ENCODE data around the gene TGFBRAP1.
A peak's percentile ranks its signal among the peaks of the same experiment; 100 is the strongest.

The TGFBRAP1 gene

GRCh38 chr2:105308382-105309146 is 21.0 kb downstream of the TGFBRAP1 start:
- no peak overlapping the region for H3K4me3 ChIP-seq (replicated peaks; ENCODE audit: insufficient read depth, low read length)
- 0 out of 2 replicates have a peak overlapping the region, but pooled peaks have one; percentile 28 for H3K27ac ChIP-seq (replicated peaks)
- H3K27me3 ChIP-seq (ENCODE audit: insufficient read depth, poor library complexity, severe bottlenecking) = no peaks in the 10 kb centered on the region
- TF ChIP-seq POLR2AphosphoS5 (IDR thresholded peaks at IDR 0.05; ENCODE audit: low read depth) = no peak
- DNase-seq (ENCODE audit: low read depth in 1 of 2, low spot score in 1 of 2) = no peak

- H3K4me3 ChIP-seq (replicated peaks; ENCODE audit: insufficient read depth, low read length) = no peak overlapping the region
- no peak overlapping the region for H3K27ac ChIP-seq (replicated peaks)
- no peak for DNase-seq (ENCODE audit: low read depth in 1 of 2, low spot score in 1 of 2)
- H3K27me3 ChIP-seq (ENCODE audit: insufficient read depth, poor library complexity, severe bottlenecking) = no peaks in the 10 kb centered on the region
- TF ChIP-seq REST (IDR thresholded peaks at IDR 0.05; ENCODE audit: insufficient replicate concordance, low read depth) (no peak), GABPA (IDR thresholded peaks at IDR 0.05; ENCODE audit: low read depth) (no peak), SPI1 (IDR thresholded peaks at IDR 0.05; ENCODE audit: borderline replicate concordance, low read depth) (no peak), POLR2AphosphoS5 (IDR thresholded peaks at IDR 0.05; ENCODE audit: low read depth) (no peak)
- TF ChIP-seq, protein P1, sequence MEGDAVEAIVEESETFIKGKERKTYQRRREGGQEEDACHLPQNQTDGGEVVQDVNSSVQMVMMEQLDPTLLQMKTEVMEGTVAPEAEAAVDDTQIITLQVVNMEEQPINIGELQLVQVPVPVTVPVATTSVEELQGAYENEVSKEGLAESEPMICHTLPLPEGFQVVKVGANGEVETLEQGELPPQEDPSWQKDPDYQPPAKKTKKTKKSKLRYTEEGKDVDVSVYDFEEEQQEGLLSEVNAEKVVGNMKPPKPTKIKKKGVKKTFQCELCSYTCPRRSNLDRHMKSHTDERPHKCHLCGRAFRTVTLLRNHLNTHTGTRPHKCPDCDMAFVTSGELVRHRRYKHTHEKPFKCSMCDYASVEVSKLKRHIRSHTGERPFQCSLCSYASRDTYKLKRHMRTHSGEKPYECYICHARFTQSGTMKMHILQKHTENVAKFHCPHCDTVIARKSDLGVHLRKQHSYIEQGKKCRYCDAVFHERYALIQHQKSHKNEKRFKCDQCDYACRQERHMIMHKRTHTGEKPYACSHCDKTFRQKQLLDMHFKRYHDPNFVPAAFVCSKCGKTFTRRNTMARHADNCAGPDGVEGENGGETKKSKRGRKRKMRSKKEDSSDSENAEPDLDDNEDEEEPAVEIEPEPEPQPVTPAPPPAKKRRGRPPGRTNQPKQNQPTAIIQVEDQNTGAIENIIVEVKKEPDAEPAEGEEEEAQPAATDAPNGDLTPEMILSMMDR (IDR thresholded peaks at IDR 0.05; ENCODE audit: insufficient read depth, low read length) = no peak
Measured at GRCh38 chr2:105307962-105308361, 21.6 kb downstream of the TGFBRAP1 start.

DNA sequence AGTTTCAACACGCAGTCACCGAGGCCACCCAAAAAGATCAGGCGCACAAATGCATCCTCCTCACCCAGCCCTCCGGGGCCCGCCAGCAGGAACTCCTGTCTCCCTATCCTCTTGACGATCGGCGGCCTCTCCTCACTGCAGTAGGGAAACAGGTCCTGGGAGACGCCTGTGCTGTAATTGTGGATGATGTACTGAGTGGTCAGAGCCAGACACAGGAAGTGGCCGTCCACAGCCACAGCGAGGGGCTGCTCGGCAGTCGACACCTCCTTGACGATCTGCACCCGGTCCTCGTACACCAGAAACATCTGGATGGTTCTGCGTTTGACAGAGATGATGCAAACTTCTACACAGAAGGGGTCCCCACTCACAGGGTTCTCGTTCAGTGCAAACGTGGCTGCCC is 22.0 kb downstream of the TGFBRAP1 start:
- DNase-seq (ENCODE audit: low read depth in 1 of 2, low spot score in 1 of 2) = no peak
- Histone ChIP-seq H3K4me3 (replicated peaks; ENCODE audit: insufficient read depth, low read length) (no peak overlapping the region), H3K27me3 (ENCODE audit: insufficient read depth, poor library complexity, severe bottlenecking) (no peaks in the 10 kb centered on the region), H3K27ac (replicated peaks) (no peak overlapping the region)
- TF ChIP-seq SPI1 (IDR thresholded peaks at IDR 0.05; ENCODE audit: borderline replicate concordance, low read depth) (no peak), POLR2AphosphoS5 (IDR thresholded peaks at IDR 0.05; ENCODE audit: low read depth) (no peak), GABPA (IDR thresholded peaks at IDR 0.05; ENCODE audit: low read depth) (no peak), REST (IDR thresholded peaks at IDR 0.05; ENCODE audit: insufficient replicate concordance, low read depth) (no peak)
- TF ChIP-seq, protein P1 (IDR thresholded peaks at IDR 0.05; ENCODE audit: insufficient read depth, low read length) = no peak

DNA sequence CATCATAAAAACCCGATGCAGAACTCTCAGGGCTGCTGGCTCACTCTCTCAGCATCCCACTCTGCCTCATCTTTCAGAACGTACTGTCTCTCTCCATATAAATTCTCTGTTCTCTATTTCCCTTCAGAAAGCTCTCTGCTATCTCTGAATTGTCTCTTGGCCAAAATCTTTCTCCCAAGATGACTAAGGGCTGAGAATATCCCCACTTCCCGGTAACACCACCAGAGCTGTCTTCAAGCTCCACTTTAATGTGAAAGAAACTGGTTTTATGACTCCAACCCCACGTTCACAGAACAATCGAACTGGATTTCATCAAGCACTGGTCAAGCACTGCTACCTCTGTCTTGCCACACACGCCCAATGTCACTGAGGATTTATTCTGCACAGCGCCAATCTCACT is 22.4 kb downstream of the TGFBRAP1 start:
- Histone ChIP-seq H3K27ac (replicated peaks) (no peak overlapping the region), H3K27me3 (ENCODE audit: insufficient read depth, poor library complexity, severe bottlenecking) (no peaks in the 10 kb centered on the region)

More for the DNA sequence above, 22.4 kb downstream of the TGFBRAP1 start:
- H3K4me3 ChIP-seq (replicated peaks; ENCODE audit: insufficient read depth, low read length) = no peak overlapping the region
- no peak for TF ChIP-seq REST (IDR thresholded peaks at IDR 0.05; ENCODE audit: insufficient replicate concordance, low read depth)
- TF ChIP-seq, protein P1 (IDR thresholded peaks at IDR 0.05; ENCODE audit: insufficient read depth, low read length) = no peak
- no peak for TF ChIP-seq SPI1 (IDR thresholded peaks at IDR 0.05; ENCODE audit: borderline replicate concordance, low read depth)
- no peak for TF ChIP-seq POLR2AphosphoS5 (IDR thresholded peaks at IDR 0.05; ENCODE audit: low read depth)
- TF ChIP-seq GABPA (IDR thresholded peaks at IDR 0.05; ENCODE audit: low read depth) = no peak
- DNase-seq (ENCODE audit: low read depth in 1 of 2, low spot score in 1 of 2) = no peak
